ENCODE results near the gene STT3B. TPM values are rescaled to one million over a fixed set of nuclear protein-coding genes. Genes with fewer than 3 reads are reported as not detected.

Gene STT3B
- total and polyA plus RNA-seq, 2 of the 4 experiments (the other 2 are of a cell fraction) = 45.5 to 86.4 TPM

DNA sequence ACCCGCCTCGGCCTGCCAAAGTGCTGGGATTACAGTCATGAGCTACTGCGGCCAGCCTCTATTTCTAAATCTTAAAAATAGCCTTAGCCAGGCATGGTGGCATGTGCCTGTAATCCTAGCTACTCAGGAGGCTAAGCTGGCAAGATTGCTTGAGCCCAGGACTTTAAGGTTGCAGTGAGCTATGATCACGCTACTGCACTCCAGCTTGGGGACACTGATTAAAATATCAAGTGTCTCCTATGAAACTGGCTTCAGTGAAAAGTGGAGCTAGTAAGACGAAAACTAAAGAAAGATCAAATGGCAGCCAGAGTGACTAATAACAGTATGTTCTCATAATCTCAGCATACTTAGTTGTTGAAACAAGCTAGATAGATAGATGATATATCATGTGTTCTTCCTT is 112.5 kb downstream of the STT3B start:
- CTCF ChIA-PET = no interaction called here
- Histone ChIP-seq H4K20me1 (ENCODE audit: insufficient read depth, low read length) (no peaks in the 10 kb centered on the region), H3K27me3 (ENCODE audit: control insufficient read depth, insufficient read depth, low read length) (no peaks in the 10 kb centered on the region), H4K5ac (ENCODE audit: low read depth, low read length) (no peak overlapping the region), H3K9me3 (ENCODE audit: control insufficient read depth, insufficient read depth, low read length) (peaks cover 22% of the 10 kb centered on the region), H3K23ac (ENCODE audit: low read depth, low read length) (no peak overlapping the region), H2AFZ (replicated peaks; ENCODE audit: low read length, poor library complexity) (no peak overlapping the region), H3K18ac (ENCODE audit: low read depth, low read length) (no peak overlapping the region), H2BK15ac (ENCODE audit: low read depth, low read length) (no peak overlapping the region), H3K4me2 (ENCODE audit: low read depth, low read length) (no peak overlapping the region), H4K91ac (ENCODE audit: insufficient read depth, low read depth, low read length) (no peak overlapping the region), H3K14ac (replicated peaks; ENCODE audit: low read depth, low read length) (no peak overlapping the region), H3K36me3 (ENCODE audit: control insufficient read depth, insufficient read depth, low read length) (peaks cover 15% of the 10 kb centered on the region), H3K56ac (ENCODE audit: extremely low read depth, insufficient read depth, low read length) (no peak overlapping the region), H2AK9ac (replicated peaks; ENCODE audit: low read depth, low read length, poor library complexity) (no peak overlapping the region), H3K4me3 (ENCODE audit: insufficient read depth, low read depth, low read length) (no peak overlapping the region), H3K79me1 (ENCODE audit: low read depth in 1 of 2, low read length in 2 of 2) (no peaks in the 10 kb centered on the region), H2BK20ac (ENCODE audit: low read depth, low read length) (no peak overlapping the region), H3K9ac (ENCODE audit: low read depth, low read length) (no peak overlapping the region), H4K8ac (ENCODE audit: low read depth in 2 of 2, low read length in 2 of 2) (no peak overlapping the region), H2AK5ac (ENCODE audit: low read depth, low read length) (no peak overlapping the region), H2BK120ac (ENCODE audit: low read depth, low read length) (no peak overlapping the region), H2BK5ac (ENCODE audit: low read depth, low read length, poor library complexity, severe bottlenecking) (no peak overlapping the region), H3K9me1 (ENCODE audit: insufficient read depth, low read length) (no peaks in the 10 kb centered on the region), H3K4ac (ENCODE audit: low read depth, low read length) (no peak overlapping the region), H3K4me1 (ENCODE audit: control insufficient read depth, insufficient read depth, low read length) (no peaks in the 10 kb centered on the region), H3K27ac (ENCODE audit: insufficient read depth, low read length) (no peak overlapping the region)
- intact Hi-C loops (cut with micrococcal nuclease) = no loop called here
- ATAC-seq (ENCODE audit: low read depth) (no peak), DNase-seq (peak; percentile 35)
- POLR2A ChIA-PET (ENCODE audit: unreplicated experiment) = no interaction called here
- BruUV-seq (replicated peaks) = no TSS peak
- dilution Hi-C loops (cut with HindIII; ENCODE audit: low sequenced_read_pairs, unreplicated experiment) = no loop called here
- in situ Hi-C loops (cut with MboI; ENCODE audit: low sequenced_read_pairs) = no loop called here
- TF ChIP-seq MAFK (IDR thresholded peaks at IDR 0.05; ENCODE audit: low read depth, low read length) = no peak
- no peak for TF ChIP-seq FOS (IDR thresholded peaks at IDR 0.05; ENCODE audit: low read depth, low read length)
- no peak for TF ChIP-seq RFX5 (IDR thresholded peaks at IDR 0.05; ENCODE audit: low read depth, low read length)
- TF ChIP-seq SMC3 (IDR thresholded peaks at IDR 0.05; ENCODE audit: low read depth, low read length) = no peak
- no peak for TF ChIP-seq RAD21 (IDR thresholded peaks at IDR 0.05; ENCODE audit: low read length)
- no peak for TF ChIP-seq CHD1 (IDR thresholded peaks at IDR 0.05; ENCODE audit: low read depth, low read length)
- no peak for TF ChIP-seq USF2 (IDR thresholded peaks at IDR 0.05; ENCODE audit: low read depth, low read length)
- no peak for TF ChIP-seq BHLHE40 (IDR thresholded peaks at IDR 0.05; ENCODE audit: low read depth, low read length)
- TF ChIP-seq, protein P1, sequence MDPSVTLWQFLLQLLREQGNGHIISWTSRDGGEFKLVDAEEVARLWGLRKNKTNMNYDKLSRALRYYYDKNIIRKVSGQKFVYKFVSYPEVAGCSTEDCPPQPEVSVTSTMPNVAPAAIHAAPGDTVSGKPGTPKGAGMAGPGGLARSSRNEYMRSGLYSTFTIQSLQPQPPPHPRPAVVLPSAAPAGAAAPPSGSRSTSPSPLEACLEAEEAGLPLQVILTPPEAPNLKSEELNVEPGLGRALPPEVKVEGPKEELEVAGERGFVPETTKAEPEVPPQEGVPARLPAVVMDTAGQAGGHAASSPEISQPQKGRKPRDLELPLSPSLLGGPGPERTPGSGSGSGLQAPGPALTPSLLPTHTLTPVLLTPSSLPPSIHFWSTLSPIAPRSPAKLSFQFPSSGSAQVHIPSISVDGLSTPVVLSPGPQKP (IDR thresholded peaks at IDR 0.05; ENCODE audit: borderline replicate concordance, low read depth, low read length) = no peak
- no peak for TF ChIP-seq POLR2A (IDR thresholded peaks at IDR 0.05; ENCODE audit: low read depth, low read length)
- no peak for TF ChIP-seq MXI1 (IDR thresholded peaks at IDR 0.05; ENCODE audit: borderline replicate concordance, low read depth, low read length)
- 100% methylated on average over 3 of the region's 5 CpGs; no CpG with 5 or more reads in 1 of the 2 experiments for WGBS, 2 experiments (ENCODE audit: extremely low coverage in 2 of 2, insufficient read length in 1 of 2)
